Testis (tissue), 5 donors: Measurements from ENCODE around the gene SYNGR1. TPM values are rescaled to one million over a fixed set of nuclear protein-coding genes. Genes with fewer than 3 reads are reported as not detected.

Experiments used
- DNase-seq: peaks from one replicate; pipeline ENCODE4 v3.0.0-alpha.2; 2019
- H3K27ac ChIP-seq, 2 donors: fragments of 200-600 bp; sonication (generic); one replicate each; pipeline ENCODE4 v1.5.1; 2019
- H3K27me3 ChIP-seq: fragments of 200-600 bp; sonication (generic); one replicate; pipeline ENCODE4 v1.5.1; 2019
- H3K36me3 ChIP-seq: fragments of 200-600 bp; sonication (generic); one replicate; pipeline ENCODE4 v1.5.1; 2017; ENCODE audit warnings: low read depth; ENCODE audit errors: missing control alignments
- H3K4me1 ChIP-seq: fragments of 200-600 bp; sonication (generic); one replicate; pipeline ENCODE4 v1.5.1; 2019
- H3K4me3 ChIP-seq, 2 donors: fragments of 200-600 bp; sonication (generic); one replicate each; pipeline ENCODE4 v1.5.1; 2017 to 2019
- H3K9me3 ChIP-seq: fragments of 200-600 bp; sonication (generic); one replicate; pipeline ENCODE4 v1.5.1; 2017
- CTCF ChIP-seq, 3 experiments: fragments of 450-650 bp in 2 of 3; fragments of 200-600 bp in 1 of 3; sonication (generic) in 1 of 3; IDR thresholded peaks; one replicate each; pipeline ENCODE4 v1.5.1; 2016 to 2019; ENCODE audit warnings: antibody characterized with exemption in 3 of 3, mild to moderate bottlenecking in 2 of 3, moderate library complexity in 1 of 3
- POLR2A ChIP-seq: fragments of 450-650 bp; IDR thresholded peaks from one replicate; pipeline ENCODE4 v1.6.1; 2017; ENCODE audit warnings: antibody characterized with exemption, mild to moderate bottlenecking, moderate library complexity
- WGBS, 2 donors: methylation state at CpG; one replicate each; pipeline ENCODE4 v1.1.5; 2018; 5-methylcytosine and 5-hydroxymethylcytosine counted together
- intact Hi-C: fragments of 100-400 bp; cut with DNase I; formaldehyde crosslinking; loops from one replicate; pipeline ENCODE4 v1.15.1; 2023; ENCODE audit warnings: low total_unique reads
- long read RNA-seq, 2 donors: transcript quantifications; one replicate each; lab custom pipeline, GENCODE V29; 2026
- polyA plus RNA-seq: library from polyadenylated mRNA; stranded (reverse); fragments of 350-450 nt; fragmentation: Illumina TruSeq; extraction: RNeasy Lipid Tissue Mini Kit (QIAGEN cat#74804); gene quantifications from one replicate; pipeline ENCODE4 v1.2.3, GENCODE V29; 2014; ENCODE audit warnings: low read depth, low replicate concordance; ENCODE audit not compliant: insufficient read depth
- total RNA-seq, 2 donors: library from RNA; depleted of rRNA; stranded (reverse); fragments of >200 nt; gene quantifications; one replicate each; pipeline ENCODE4 v1.2.3, GENCODE V29; 2016

Gene SYNGR1
- total RNA-seq (10 to 100 TPM; 20.4 to 32.5 TPM), polyA plus RNA-seq (46.8 TPM)
- long read RNA-seq, donor 1, full-length matches to known transcripts, result 37 of 44 reads
- long read RNA-seq, donor 1, partial matches to known transcripts, result 7 of 44 reads
- long read RNA-seq, donor 1, other reads (novel, unspliced or antisense), result 0 of 44 reads
- long read RNA-seq, donor 2, full-length matches to known transcripts, result 29 of 29 reads
- long read RNA-seq, donor 2, partial matches to known transcripts, result 0 of 29 reads
- long read RNA-seq, donor 2, other reads (novel, unspliced or antisense), result 0 of 29 reads

GRCh38 chr22:39349967-39350726 is at the start of gene SYNGR1:
SYNGR1 (plus strand) TSS chr22:39349991; CDS start chr22:39350011, 20 bp downstream.
- H3K4me3 ChIP-seq, result peak within 1 kb of the TSS; percentile 81 to 84
- H3K9me3 ChIP-seq, result no peaks in the 10 kb centered on the region
- peaks cover 22% of the 10 kb centered on the region for H3K4me1 ChIP-seq
- peak within 1 kb of the TSS; percentile 75 to 85 for H3K27ac ChIP-seq
- intact Hi-C loops, result no loop called here
- no peaks in the 10 kb centered on the region for H3K36me3 ChIP-seq
- no peak for TF ChIP-seq CTCF (IDR thresholded peaks at IDR 0.05)
- TF ChIP-seq POLR2A, result no peak
- H3K27me3 ChIP-seq, result no peaks in the 10 kb centered on the region
- 0 to 1% methylated on average over 28 to 61 of the region's 87 CpGs for WGBS, 2 donors
- peak; percentile 58 for DNase-seq

GRCh38 chr22:39300186-39300830 is 49.5 kb upstream of the SYNGR1 start:
- WGBS, 2 donors, result 19 to 45% methylated on average over 19 of the region's 19 CpGs
- peak overlapping the region; percentile 13 to 53 for H3K27ac ChIP-seq
- intact Hi-C loops, result no loop called here
- DNase-seq, result peak; percentile 65
- no peak for TF ChIP-seq POLR2A
- no peak for TF ChIP-seq CTCF (IDR thresholded peaks at IDR 0.05)
- no peaks in the 10 kb centered on the region for H3K36me3 ChIP-seq
- peaks cover 30% of the 10 kb centered on the region for H3K4me1 ChIP-seq
- no peaks in the 10 kb centered on the region for H3K9me3 ChIP-seq
- H3K27me3 ChIP-seq, result no peaks in the 10 kb centered on the region
- no peak overlapping the region for H3K4me3 ChIP-seq

- H3K27me3 ChIP-seq, result no peaks in the 10 kb centered on the region
- no peaks in the 10 kb centered on the region for H3K36me3 ChIP-seq
- no peak for DNase-seq
- WGBS, 2 donors, result 88 to 89% methylated on average over 9 of the region's 9 CpGs
- no peak overlapping the region for H3K27ac ChIP-seq
- intact Hi-C loops, result no loop called here
- H3K4me1 ChIP-seq, result peaks cover 30% of the 10 kb centered on the region
- no peak overlapping the region for H3K4me3 ChIP-seq
- no peaks in the 10 kb centered on the region for H3K9me3 ChIP-seq
- no peak for TF ChIP-seq CTCF (IDR thresholded peaks at IDR 0.05)
- TF ChIP-seq POLR2A, result no peak
These were observed 48.7 kb upstream of the SYNGR1 start for GRCh38 chr22:39301108-39301507.

- no peak for DNase-seq
- Histone ChIP-seq H3K27ac (no peak overlapping the region), H3K27me3 (no peaks in the 10 kb centered on the region), H3K9me3 (no peaks in the 10 kb centered on the region), H3K36me3 (no peaks in the 10 kb centered on the region), H3K4me3 (no peak overlapping the region), H3K4me1 (peaks cover 24% of the 10 kb centered on the region)
- 74 to 81% methylated on average over 7 of the region's 7 CpGs for WGBS, 2 donors
- TF ChIP-seq POLR2A (no peak), CTCF (IDR thresholded peaks at IDR 0.05) (no peak)
- intact Hi-C loops, result no loop called here
These were observed 47.9 kb upstream of the SYNGR1 start for GRCh38 chr22:39301926-39302325.
